CD14-positive monocyte (primary cell): Measurements from ENCODE around the gene DCAF4. TPM values are rescaled to one million over a fixed set of nuclear protein-coding genes. Genes with fewer than 3 reads are reported as not detected.

Source experiments
- DNase-seq, 3 donors: peaks; one replicate each; pipeline ENCODE4 v3.0.0-alpha.2; 2011 to 2022
- H2AFZ ChIP-seq: 2 replicates; pipeline ENCODE4 v1.6.0; 2012; ENCODE audit warnings: mild to moderate bottlenecking, low read depth, low read length, inconsistent platforms; ENCODE audit not compliant: insufficient read depth, poor library complexity, severe bottlenecking
- H3K27ac ChIP-seq, 2 donors: 1 replicate in 1 of 2; 2 replicates in 1 of 2; pipeline ENCODE4 v1.5.1; 2012 to 2013; ENCODE audit warnings: low read length in 2 of 2, control low read depth in 1 of 2, inconsistent platforms in 1 of 2, low read depth in 1 of 2, mild to moderate bottlenecking in 1 of 2
- H3K27me3 ChIP-seq, 2 donors: one replicate each; pipeline versions ENCODE4 v1.6.0 to v1.6.1; 2011 to 2013; ENCODE audit warnings: low read length in 2 of 2; ENCODE audit not compliant: control insufficient read depth in 2 of 2, insufficient read depth in 2 of 2
- H3K36me3 ChIP-seq, 2 donors: replicated peaks in 1 of 2; 1 replicate in 1 of 2; 2 replicates in 1 of 2; pipeline versions ENCODE4 v1.5.1 to v1.6.1; 2012 to 2013; ENCODE audit warnings: low read length in 2 of 2, control low read depth in 1 of 2, inconsistent platforms in 1 of 2, mild to moderate bottlenecking in 1 of 2; ENCODE audit not compliant: insufficient read depth in 2 of 2, control insufficient read depth in 1 of 2
- H3K4me1 ChIP-seq, 2 donors: 1 replicate in 1 of 2; 2 replicates in 1 of 2; pipeline versions ENCODE4 v1.5.1 to v1.6.1; 2012 to 2013; ENCODE audit warnings: low read length in 2 of 2, control low read depth in 1 of 2, inconsistent platforms in 1 of 2, mild to moderate bottlenecking in 1 of 2, moderate library complexity in 1 of 2; ENCODE audit not compliant: insufficient read depth in 2 of 2, control insufficient read depth in 1 of 2
- H3K4me2 ChIP-seq: replicated peaks from 2 replicates; pipeline ENCODE3; 2012; ENCODE audit warnings: low read length, moderate library complexity, mild to moderate bottlenecking; ENCODE audit not compliant: poor library complexity, severe bottlenecking; ENCODE audit errors: extremely low read depth
- H3K4me3 ChIP-seq, 3 experiments: fragments of 200-600 bp in 1 of 3; sonication (generic) in 1 of 3; replicated peaks in 1 of 3; 1 replicate in 2 of 3; 2 replicates in 1 of 3; pipeline ENCODE4 v1.5.1; 2011 to 2013; ENCODE audit warnings: low read length in 3 of 3, mild to moderate bottlenecking in 3 of 3, control low read depth in 2 of 3, low read depth in 2 of 3, inconsistent platforms in 1 of 3, moderate library complexity in 1 of 3
- H3K79me2 ChIP-seq: 2 replicates; pipeline ENCODE4 v1.6.0; 2012; ENCODE audit warnings: mild to moderate bottlenecking, control low read depth, inconsistent platforms, low read length, moderate library complexity; ENCODE audit not compliant: insufficient read depth
- H3K9ac ChIP-seq: 2 replicates; pipeline ENCODE4 v1.6.0; 2017; ENCODE audit warnings: low read length, mild to moderate bottlenecking; ENCODE audit not compliant: insufficient read depth, poor library complexity, severe bottlenecking
- H3K9me3 ChIP-seq, 2 donors: replicated peaks in 1 of 2; 1 replicate in 1 of 2; 2 replicates in 1 of 2; pipeline versions ENCODE4 v1.5.1 to v1.6.1; 2012 to 2013; ENCODE audit warnings: low read length in 2 of 2, control low read depth in 1 of 2; ENCODE audit not compliant: control insufficient read depth in 1 of 2, insufficient read depth in 1 of 2
- H4K20me1 ChIP-seq: 2 replicates; pipeline ENCODE4 v1.6.0; 2012; ENCODE audit warnings: mild to moderate bottlenecking, low read length, control low read depth, moderate library complexity; ENCODE audit not compliant: insufficient read depth
- H3K27ac Mint-ChIP-seq, 7 donors: one replicate each; pipeline ENCODE4 v1.8.0; 2020; ENCODE audit warnings: mild to moderate bottlenecking in 7 of 7, mixed read lengths in 7 of 7, moderate library complexity in 6 of 7, inconsistent platforms in 2 of 7
- H3K27me3 Mint-ChIP-seq, 3 donors: one replicate each; pipeline ENCODE4 v1.8.0; 2021 to 2022; ENCODE audit warnings: low read depth in 3 of 3, mild to moderate bottlenecking in 3 of 3, mixed read lengths in 3 of 3, moderate library complexity in 3 of 3, inconsistent platforms in 1 of 3
- H3K36me3 Mint-ChIP-seq, 2 donors: one replicate each; pipeline ENCODE4 v1.8.0; 2020; ENCODE audit warnings: mixed read lengths in 2 of 2, inconsistent platforms in 1 of 2, mild to moderate bottlenecking in 1 of 2
- H3K4me1 Mint-ChIP-seq: one replicate; pipeline ENCODE4 v1.8.0; 2020; ENCODE audit warnings: mild to moderate bottlenecking, mixed read lengths
- H3K4me3 Mint-ChIP-seq, 2 donors: one replicate each; pipeline ENCODE4 v1.8.0; 2020; ENCODE audit warnings: mild to moderate bottlenecking in 2 of 2, mixed read lengths in 2 of 2, moderate library complexity in 1 of 2
- H3K9me3 Mint-ChIP-seq, 7 donors: one replicate each; pipeline ENCODE4 v1.8.0; 2020 to 2022; ENCODE audit warnings: mixed read lengths in 7 of 7, mild to moderate bottlenecking in 6 of 7, moderate library complexity in 6 of 7, inconsistent platforms in 2 of 7
- WGBS: methylation state at CpG from one replicate; pipeline ENCODE4 v1.1.5; 2013; ENCODE audit warnings: missing lambda C conversion rate; ENCODE audit not compliant: insufficient coverage; 5-methylcytosine and 5-hydroxymethylcytosine counted together
- intact Hi-C, 2 donors: fragments of 100-400 bp; cut with micrococcal nuclease; formaldehyde crosslinking; loops; one replicate each; pipeline versions ENCODE4 v1.15.0 to v1.15.1; 2023
- polyA plus RNA-seq, 3 donors: library from polyadenylated mRNA; depleted of rRNA in 1 of 3; unstranded in 2 of 3; stranded (reverse) in 1 of 3; fragments of 300-500 nt in 2 of 3; fragments of >200 nt in 1 of 3; fragmentation: Illumina TruSeq in 2 of 3; gene quantifications; 1 replicate in 2 of 3; 2 replicates in 1 of 3; pipeline ENCODE4 v1.2.3, GENCODE V29; 2012 to 2021
- TF ChIP-seq, protein P1 (sequence below): fragments of 200-600 bp; IDR thresholded peaks from one replicate; pipeline ENCODE4 v1.8.0; 2022; ENCODE audit warnings: antibody characterized with exemption, mild to moderate bottlenecking

The DCAF4 gene
- polyA plus RNA-seq, 3 donors, result 1.1 to 7.2 (median 2.3) TPM

DNA sequence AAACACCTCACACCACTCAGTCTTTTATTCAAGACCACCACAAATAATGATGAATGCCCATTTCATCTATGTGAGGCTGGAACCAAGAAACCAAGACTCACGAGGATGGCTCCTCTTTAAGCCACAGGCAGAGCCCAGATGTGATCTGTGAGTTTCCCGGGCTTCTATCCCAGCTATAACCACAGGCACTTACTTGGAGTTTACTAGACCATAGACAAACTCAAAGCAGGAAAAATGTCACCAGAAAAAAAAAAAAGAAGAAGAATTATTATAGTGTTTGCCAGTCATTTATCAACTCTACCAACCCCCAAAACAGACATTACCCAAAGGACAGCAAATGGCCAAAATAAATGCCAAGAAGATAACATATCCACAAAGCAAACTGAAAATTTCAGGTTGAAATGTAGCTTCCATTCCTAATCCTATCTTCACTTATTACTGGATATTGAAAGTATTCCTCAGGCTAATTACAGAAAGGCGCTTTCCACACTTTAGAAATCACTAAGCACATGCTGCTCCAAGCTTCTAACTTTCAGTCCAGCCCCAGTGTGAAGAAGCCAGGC lies 56.0 kb downstream of the DCAF4 start:
- Histone ChIP-seq H3K9me3 (no peaks in the 10 kb centered on the region), H3K4me3 (no peak overlapping the region), H4K20me1 (peaks cover 3% of the 10 kb centered on the region), H3K4me1 (no peaks in the 10 kb centered on the region), H3K4me2 (no peak overlapping the region), H3K27me3 (no peaks in the 10 kb centered on the region), H3K9ac (no peak overlapping the region), H3K79me2 (no peaks in the 10 kb centered on the region), H3K27ac (no peak overlapping the region), H3K36me3 (peaks cover 65 to 89% of the 10 kb centered on the region in 2 donors), H2AFZ (no peak overlapping the region)
- intact Hi-C loops, result no loop called here
- Mint-ChIP-seq H3K4me1 (no peaks in the 10 kb centered on the region), H3K36me3 (peaks cover 71 to 86% of the 10 kb centered on the region in 2 donors), H3K4me3 (no peak overlapping the region), H3K27me3 (no peaks in the 10 kb centered on the region), H3K9me3 (peaks cover 0 to 5% (median 3%) of the 10 kb centered on the region in 7 donors), H3K27ac (peak overlapping the region in 1 of 7 donors; percentile 58)
- WGBS, result 100% methylated on average over 1 of the region's 3 CpGs
- no peak for DNase-seq
- TF ChIP-seq, protein P1, sequence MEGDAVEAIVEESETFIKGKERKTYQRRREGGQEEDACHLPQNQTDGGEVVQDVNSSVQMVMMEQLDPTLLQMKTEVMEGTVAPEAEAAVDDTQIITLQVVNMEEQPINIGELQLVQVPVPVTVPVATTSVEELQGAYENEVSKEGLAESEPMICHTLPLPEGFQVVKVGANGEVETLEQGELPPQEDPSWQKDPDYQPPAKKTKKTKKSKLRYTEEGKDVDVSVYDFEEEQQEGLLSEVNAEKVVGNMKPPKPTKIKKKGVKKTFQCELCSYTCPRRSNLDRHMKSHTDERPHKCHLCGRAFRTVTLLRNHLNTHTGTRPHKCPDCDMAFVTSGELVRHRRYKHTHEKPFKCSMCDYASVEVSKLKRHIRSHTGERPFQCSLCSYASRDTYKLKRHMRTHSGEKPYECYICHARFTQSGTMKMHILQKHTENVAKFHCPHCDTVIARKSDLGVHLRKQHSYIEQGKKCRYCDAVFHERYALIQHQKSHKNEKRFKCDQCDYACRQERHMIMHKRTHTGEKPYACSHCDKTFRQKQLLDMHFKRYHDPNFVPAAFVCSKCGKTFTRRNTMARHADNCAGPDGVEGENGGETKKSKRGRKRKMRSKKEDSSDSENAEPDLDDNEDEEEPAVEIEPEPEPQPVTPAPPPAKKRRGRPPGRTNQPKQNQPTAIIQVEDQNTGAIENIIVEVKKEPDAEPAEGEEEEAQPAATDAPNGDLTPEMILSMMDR, result no peak

DNA sequence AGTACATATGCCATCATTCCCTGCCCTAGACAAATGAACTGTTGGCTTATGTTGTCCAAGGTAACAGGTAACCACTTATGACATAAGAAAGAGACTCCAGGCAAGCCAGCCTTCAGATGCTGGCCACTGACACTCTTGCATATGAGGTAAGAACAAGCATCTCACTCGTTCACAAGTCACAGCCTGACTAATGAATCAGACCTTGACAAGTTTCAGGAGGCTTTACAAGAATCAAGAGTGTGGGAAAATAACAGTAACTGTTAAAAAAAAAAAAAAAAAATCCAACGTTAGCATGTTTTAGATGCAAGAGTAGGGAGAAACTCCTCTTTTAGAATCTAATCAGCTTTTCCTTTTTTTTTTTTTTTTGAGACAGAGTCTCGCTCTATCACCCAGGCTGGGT lies 60.0 kb downstream of the DCAF4 start:
- TF ChIP-seq, protein P1, result no peak
- no peak overlapping the region for H3K4me3 Mint-ChIP-seq
- H3K27ac Mint-ChIP-seq, result no peak overlapping the region
- Histone ChIP-seq H3K27ac (no peak overlapping the region), H3K4me1 (no peaks in the 10 kb centered on the region), H3K4me3 (no peak overlapping the region), H4K20me1 (peaks cover 3% of the 10 kb centered on the region), H3K9ac (no peak overlapping the region), H3K79me2 (no peaks in the 10 kb centered on the region), H3K36me3 (peaks cover 50 to 85% of the 10 kb centered on the region in 2 donors), H3K27me3 (no peaks in the 10 kb centered on the region), H2AFZ (no peak overlapping the region), H3K9me3 (no peaks in the 10 kb centered on the region), H3K4me2 (no peak overlapping the region)
- intact Hi-C loops, result no loop called here
- WGBS, result no CpG with 5 or more reads among the region's 3 CpGs
- peaks cover 0 to 5% (median 3%) of the 10 kb centered on the region in 7 donors for H3K9me3 Mint-ChIP-seq
- DNase-seq, result no peak
- H3K27me3 Mint-ChIP-seq, result no peaks in the 10 kb centered on the region
- no peaks in the 10 kb centered on the region for H3K4me1 Mint-ChIP-seq
- H3K36me3 Mint-ChIP-seq, result peaks cover 56 to 74% of the 10 kb centered on the region in 2 donors
